Amniotic stem cell (primary cell): Measurements from ENCODE around the gene DLST.
A peak's percentile ranks its signal among the peaks of the same experiment; 100 is the strongest.

ENCODE experiments used
- DNase-seq: peaks from one replicate; lab custom pipeline; 2025; lab: John Stamatoyannopoulos, UW

The DLST gene

GRCh38 chr14:74896400-74896799 lies 14.7 kb downstream of the DLST start:
- no peak for DNase-seq

- no peak for DNase-seq
Observed at GRCh38 chr14:74897642-74898041, 15.9 kb downstream of the DLST start.

GRCh38 chr14:74898083-74898482 lies 16.4 kb downstream of the DLST start:
- no peak for DNase-seq

GRCh38 chr14:74898694-74899093 lies 17.0 kb downstream of the DLST start:
- DNase-seq = no peak

- no peak for DNase-seq
Observed at GRCh38 chr14:74902941-74903705, 21.4 kb downstream of the DLST start.

- DNase-seq = no peak
Observed at GRCh38 chr14:74904635-74905503, 23.2 kb downstream of the DLST start.

- DNase-seq = peak; percentile 14
Observed at GRCh38 chr14:74905595-74906142, 24.0 kb downstream of the DLST start.

- no peak for DNase-seq
Observed at GRCh38 chr14:74906925-74907521, 25.3 kb downstream of the DLST start.

GRCh38 chr14:74907744-74908143 lies 26.0 kb downstream of the DLST start:
- DNase-seq = no peak

GRCh38 chr14:74908861-74909341 lies 27.2 kb downstream of the DLST start:
- DNase-seq = no peak

- DNase-seq = no peak
Observed at GRCh38 chr14:74909501-74909900, 27.8 kb downstream of the DLST start.

GRCh38 chr14:74909911-74910310 lies 28.2 kb downstream of the DLST start:
- DNase-seq = no peak

- no peak for DNase-seq
Observed at GRCh38 chr14:74910556-74910955, 28.8 kb downstream of the DLST start.

GRCh38 chr14:74911221-74911620 lies 29.5 kb downstream of the DLST start:
- no peak for DNase-seq

- DNase-seq = no peak
Observed at GRCh38 chr14:74911704-74912103, 30.0 kb downstream of the DLST start.

GRCh38 chr14:74912111-74912510 lies 30.4 kb downstream of the DLST start:
- DNase-seq = no peak

GRCh38 chr14:74912801-74913200 lies 31.1 kb downstream of the DLST start:
- DNase-seq = no peak

- no peak for DNase-seq
Observed at GRCh38 chr14:74913393-74913910, 31.7 kb downstream of the DLST start.

- peak; percentile 39 for DNase-seq
Observed at GRCh38 chr14:74913986-74914573, 32.4 kb downstream of the DLST start.

- no peak for DNase-seq
Observed at GRCh38 chr14:74915426-74915825, 33.7 kb downstream of the DLST start.

GRCh38 chr14:74915826-74916225 lies 34.1 kb downstream of the DLST start:
- DNase-seq = no peak

GRCh38 chr14:74917178-74917543 lies 35.4 kb downstream of the DLST start:
- DNase-seq = no peak
